Activated naive CD4-positive, alpha-beta T cell treated with anti-CD3 and anti-CD28 coated beads, Interleukin-2, amount 50 U/mL, for 16 hours (primary cell): ENCODE data around the gene WSB2.

Experiments used
- DNase-seq: peaks from one replicate; pipeline ENCODE4 v3.0.0-alpha.2; 2020

Gene WSB2

GRCh38 chr12:118061873-118062843, 1.2 kb upstream of the WSB2 start:
- DNase-seq, result no peak

GRCh38 chr12:118060301-118061010, 523 bp downstream of the WSB2 start:
- DNase-seq, result peak; percentile 13

DNA sequence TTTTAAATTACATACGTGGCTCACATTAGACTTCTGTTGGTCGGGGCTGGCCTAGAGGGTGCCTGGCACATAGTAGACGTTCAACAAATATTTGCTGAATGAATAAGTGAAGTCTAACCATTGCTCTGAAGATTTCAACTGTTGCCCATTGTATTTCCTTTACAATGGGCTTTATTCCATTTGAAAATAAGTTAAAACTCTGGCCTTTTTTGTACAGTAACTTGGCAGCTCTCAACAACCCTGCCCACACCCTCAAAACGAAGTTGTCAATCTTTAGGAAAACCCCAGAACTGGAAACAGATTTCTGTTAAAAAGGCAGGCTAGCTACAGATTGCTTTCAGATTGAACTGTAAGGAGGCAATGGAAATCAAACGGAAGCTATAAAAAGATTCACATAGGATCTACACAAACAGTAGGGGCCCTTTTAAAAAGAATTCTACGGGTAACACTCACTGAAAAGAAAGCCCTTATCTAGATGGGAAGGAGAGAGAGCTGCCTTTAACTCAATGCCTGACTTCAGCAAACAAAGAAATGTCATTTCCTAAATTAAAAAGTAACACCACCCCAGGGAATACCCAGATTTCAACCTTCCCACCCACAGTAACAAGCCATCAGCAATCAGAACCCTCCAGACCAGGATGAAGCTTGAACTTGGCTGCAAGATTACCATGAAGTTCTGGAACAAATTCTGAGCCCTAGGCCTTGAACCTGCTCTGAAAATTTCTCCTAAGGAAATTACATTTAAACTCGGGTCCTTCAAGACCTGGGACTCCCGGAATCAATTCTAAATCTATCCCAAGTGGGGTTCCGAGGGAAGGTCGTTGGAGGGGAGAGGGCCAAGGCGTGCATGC, 1.4 kb downstream of the WSB2 start:
- DNase-seq, result no peak

DNA sequence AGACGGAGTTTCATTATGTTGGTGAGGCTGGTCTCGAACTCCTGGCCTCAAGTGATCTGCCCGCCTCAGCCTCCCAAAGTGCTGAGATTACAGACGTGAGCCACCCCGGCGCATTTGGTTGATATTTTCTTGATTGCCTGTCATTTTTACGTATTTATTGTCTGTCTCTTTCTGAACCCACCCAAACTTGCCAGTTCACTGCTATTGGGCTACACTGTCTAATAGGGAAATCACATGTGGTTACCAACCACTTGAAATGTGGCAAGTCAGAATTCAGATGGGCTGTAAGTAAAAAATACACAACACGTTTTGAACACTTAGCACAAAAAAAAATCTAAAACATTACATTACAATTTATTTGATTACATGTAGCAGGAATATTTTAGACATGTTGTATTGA, 2.1 kb downstream of the WSB2 start:
- no peak for DNase-seq

- DNase-seq, result no peak
Measured at GRCh38 chr12:118058227-118058626, 2.8 kb downstream of the WSB2 start.

DNA sequence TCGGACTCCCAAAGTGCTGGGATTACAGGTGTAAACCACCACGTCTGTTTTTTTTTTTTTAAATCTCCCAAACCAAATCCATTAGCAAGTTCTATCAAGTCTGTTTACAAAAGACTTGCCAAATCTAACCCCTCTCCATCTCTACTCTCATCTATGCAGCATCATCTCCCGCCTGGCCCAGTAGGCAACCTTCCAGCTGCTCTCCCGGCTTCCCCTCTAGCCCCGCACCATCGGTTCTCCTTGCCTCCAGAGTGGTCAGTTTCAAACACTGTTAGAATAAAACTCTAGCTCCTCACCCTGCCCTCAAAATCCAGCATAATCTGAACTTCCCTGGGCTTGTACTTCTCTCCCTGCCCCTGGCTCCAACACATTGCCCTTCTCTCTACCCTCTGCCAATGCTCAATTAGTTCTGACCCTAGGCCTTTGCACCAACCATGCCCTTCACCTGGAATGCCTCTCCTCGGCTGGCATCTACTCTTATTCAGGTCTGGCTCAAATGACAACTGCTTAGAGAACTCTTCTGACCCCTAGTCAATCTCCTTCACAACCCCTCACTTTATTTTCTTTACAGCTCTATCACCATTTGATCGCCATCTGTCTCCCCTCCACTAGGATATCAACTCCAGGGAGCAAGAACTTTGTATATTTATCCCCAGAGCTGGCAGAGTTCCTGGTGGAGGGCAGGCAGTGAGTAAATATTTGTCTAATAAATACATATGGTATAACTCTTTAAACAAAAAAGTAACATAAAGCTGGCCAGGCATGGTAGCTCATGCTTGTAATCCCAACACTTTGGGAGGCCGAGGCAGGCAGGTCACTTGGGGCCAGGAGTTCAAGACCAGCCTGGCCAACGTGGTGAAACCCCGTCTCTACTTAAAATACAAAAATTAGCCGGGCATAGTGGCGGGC, 4.9 kb downstream of the WSB2 start:
- DNase-seq, result no peak

DNA sequence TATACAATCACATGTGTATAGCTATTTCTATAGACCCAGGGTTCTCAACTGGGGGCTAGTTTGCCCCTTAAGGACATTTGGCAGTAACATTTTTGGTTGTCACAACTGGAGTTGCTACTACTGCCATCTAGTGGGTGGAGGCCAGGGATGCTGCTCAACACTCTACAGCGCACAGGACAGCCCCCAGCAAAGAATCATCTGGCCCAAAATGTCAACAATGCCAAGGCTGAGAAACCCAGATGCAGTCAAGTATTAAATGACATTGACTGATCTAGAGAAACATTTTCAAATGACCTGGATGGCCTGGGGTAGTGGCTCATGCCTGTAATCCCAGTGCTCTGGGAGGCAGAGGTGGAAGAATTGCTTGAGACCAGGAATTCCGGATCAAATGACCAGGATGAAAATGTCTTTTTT, 5.8 kb downstream of the WSB2 start:
- DNase-seq, result peak; percentile 75

DNA sequence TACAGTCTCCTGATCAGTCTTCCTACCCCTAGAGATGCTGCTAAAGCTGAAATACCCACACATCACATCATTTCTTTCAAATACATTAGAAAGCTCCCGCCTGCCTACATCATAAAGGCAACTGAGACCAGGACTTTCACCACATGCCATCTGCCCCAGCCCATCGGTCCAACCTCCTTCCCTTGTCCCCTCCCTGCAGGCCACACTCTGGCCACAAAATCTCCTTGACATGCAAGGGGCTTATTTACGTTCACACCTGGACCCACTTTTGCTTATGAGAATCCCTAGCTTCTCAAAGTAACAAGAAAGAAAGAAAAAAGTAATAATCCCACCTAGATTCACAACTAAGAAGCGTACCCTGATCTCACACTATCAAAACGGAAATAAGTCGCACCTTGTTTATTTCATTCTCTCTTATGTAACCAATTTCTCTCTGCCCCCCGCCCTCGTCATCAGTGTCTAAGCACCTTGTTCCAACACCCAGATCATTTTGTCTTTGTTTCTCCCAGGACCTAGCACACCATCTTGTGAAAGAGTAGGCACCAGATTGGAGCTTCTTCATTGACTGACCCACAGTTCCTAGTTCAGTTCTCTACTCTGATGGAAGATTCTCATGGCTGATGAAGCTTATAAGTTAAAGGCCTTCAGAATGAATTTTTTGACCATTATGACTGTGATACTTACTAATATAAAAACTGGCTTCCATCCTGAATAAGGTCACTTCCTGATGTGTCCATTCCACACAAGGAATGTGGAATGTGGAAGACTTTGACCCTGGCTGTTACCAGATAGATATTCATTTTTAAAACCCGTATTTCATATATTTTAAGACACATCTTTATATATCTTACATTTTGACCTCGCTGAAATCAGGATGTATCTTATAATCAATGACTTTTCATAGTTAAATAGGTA, 7.7 kb downstream of the WSB2 start:
- no peak for DNase-seq

- DNase-seq, result no peak
Measured at GRCh38 chr12:118052324-118053070, 8.5 kb downstream of the WSB2 start.

- DNase-seq, result no peak
Measured at GRCh38 chr12:118050972-118051910, 9.7 kb downstream of the WSB2 start.

GRCh38 chr12:118046430-118046829, 14.5 kb downstream of the WSB2 start:
- DNase-seq, result no peak

DNA sequence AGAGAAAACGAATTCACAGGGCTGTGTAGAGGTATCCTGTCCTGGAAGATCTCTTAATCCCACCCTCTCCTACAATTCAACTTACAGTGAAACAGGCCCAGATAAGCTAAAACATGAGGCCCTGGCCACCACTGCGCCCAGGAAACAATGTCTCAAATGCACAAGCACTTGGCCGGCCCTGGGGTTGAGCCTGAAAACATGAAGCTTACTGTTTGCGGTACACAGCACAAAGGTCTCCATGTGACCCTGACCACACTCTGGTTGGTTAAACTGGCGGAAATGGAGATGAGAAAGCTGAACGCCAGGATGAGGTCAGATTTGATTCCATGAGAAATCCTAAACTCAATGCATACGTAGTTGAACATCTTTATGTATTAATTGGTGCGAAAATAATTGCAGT, 16.4 kb downstream of the WSB2 start:
- no peak for DNase-seq

DNA sequence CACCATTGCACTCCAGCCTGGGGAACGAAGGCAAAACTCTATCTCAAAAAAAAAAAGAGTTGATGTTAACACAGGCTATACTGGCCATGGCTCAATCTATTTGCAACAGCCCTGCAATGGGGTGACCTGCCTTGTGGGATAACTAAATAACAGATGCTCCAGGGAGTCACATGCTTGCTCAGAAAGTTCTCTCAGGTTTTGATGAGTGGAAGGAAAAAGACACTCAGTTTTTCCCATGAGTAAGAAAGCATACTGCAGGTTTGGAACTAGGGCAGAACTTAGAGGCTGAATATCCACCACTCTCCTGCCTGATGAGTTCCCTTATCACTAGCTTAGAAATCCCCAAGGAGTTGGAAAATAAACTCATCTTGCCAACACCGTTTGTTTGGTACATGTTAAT, 16.9 kb downstream of the WSB2 start:
- no peak for DNase-seq

DNA sequence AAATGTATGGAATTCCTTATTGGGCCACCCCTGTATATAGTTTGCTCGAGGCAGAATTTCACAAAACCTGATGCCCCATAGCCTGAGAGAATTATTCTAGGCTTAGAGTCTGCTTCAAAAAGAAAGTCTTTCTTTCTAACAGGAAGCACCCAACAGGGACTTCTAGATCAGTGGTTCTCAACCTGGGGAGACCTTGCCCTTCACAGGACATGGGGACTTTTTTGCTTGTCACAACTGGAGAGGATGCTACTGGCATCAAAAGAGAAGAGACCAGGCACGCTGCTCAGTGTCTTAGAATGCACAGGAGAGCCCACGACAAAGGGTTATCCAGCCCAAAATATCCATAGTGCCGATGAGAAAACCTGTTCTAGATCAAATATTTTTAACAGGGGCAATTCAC, 18.9 kb downstream of the WSB2 start:
- no peak for DNase-seq

DNA sequence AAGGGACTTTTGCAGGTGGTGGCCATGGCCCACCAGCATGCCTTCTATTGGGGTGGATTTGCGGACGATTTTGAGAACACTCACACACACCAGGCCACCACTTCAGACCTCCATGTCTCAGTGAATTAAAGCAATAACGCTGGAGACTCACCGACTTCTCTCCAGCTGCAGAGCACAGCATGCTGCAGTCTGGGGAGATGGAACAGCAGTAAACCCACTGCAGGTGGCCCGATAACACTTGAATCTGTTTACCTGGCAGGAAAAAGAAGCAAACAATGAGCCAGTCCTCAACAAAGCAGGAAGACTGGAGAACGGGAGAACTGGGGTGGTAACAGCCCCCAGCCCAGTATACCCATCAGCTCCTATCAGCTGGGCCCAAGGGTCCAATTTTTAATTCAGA, 22.8 kb downstream of the WSB2 start:
- no peak for DNase-seq

GRCh38 chr12:118036672-118037411, 24.1 kb downstream of the WSB2 start:
- no peak for DNase-seq

- peak; percentile 22 for DNase-seq
Measured at GRCh38 chr12:118035190-118036041, 25.6 kb downstream of the WSB2 start.
